MG63 (cell line): ENCODE measurements around the gene MAB21L3. TPM values are rescaled to one million over a fixed set of nuclear protein-coding genes. Genes with fewer than 3 reads are reported as not detected.

Source experiments
- total RNA-seq: library from RNA; depleted of rRNA; stranded (reverse); fragments of >200 nt; shearing (Covaris generic); gene quantifications from 2 replicates; pipeline ENCODE4 v1.2.3, GENCODE V29; 2014; ENCODE audit warnings: low replicate concordance; rRNA removed

The MAB21L3 gene
- total RNA-seq, 1 experiment from 2014 or later = 1.3 TPM

Other genes with a start within 250 kb of the MAB21L3 start
- gene SLC22A15, start 134.9 kb upstream of the MAB21L3 start, total RNA-seq = 0.46 and 0.74 TPM in 2 replicates